GM18507 (cell line): Measurements from ENCODE around the gene ADAMTSL4.
A peak's percentile ranks its signal among the peaks of the same experiment; 100 is the strongest.
"Not testable (repeated sequence)": the region's sequence is repeated elsewhere in the genome, so short reads cannot be mapped to it uniquely, and the experiment has no call there.

Experiments
- DNase-seq: peaks from one replicate; pipeline ENCODE4 v3.0.0; 2011; ENCODE audit warnings: low read depth; ENCODE audit not compliant: insufficient read length; ENCODE audit errors: extremely low spot score
- FAIRE-seq: peaks from 2 replicates; lab custom pipeline; 2011; peaks lifted over from hg19 to GRCh38; lab: Jason Lieb, UNC

The ADAMTSL4 gene

GRCh38 chr1:150578272-150579109, 29.3 kb downstream of the ADAMTSL4 start:
- DNase-seq: no peak
- no peak for FAIRE-seq

- peak; percentile 75 for FAIRE-seq
- peak; percentile 88 for DNase-seq
These were observed 30.1 kb downstream of the ADAMTSL4 start, which contains the start of gene MCL1 for GRCh38 chr1:150579110-150579944. TSS of gene MCL1 (minus strand) at chr1:150579610. CDS start at chr1:150579530, 80 bp downstream.

- FAIRE-seq: no peak
- DNase-seq: no peak
These were observed 30.9 kb downstream of the ADAMTSL4 start for GRCh38 chr1:150579945-150580642.

GRCh38 chr1:150580966-150581365, 31.8 kb downstream of the ADAMTSL4 start:
- FAIRE-seq, DNase-seq: not testable (repeated sequence)

- FAIRE-seq, DNase-seq: not testable (repeated sequence)
These were observed 32.2 kb downstream of the ADAMTSL4 start for GRCh38 chr1:150581437-150581836.

- not testable (repeated sequence) for FAIRE-seq, DNase-seq
These were observed 32.8 kb downstream of the ADAMTSL4 start for GRCh38 chr1:150581962-150582361.

GRCh38 chr1:150582371-150582770, 33.2 kb downstream of the ADAMTSL4 start:
- DNase-seq: no peak
- FAIRE-seq: no peak

- no peak for DNase-seq
- no peak for FAIRE-seq
These were observed 47.1 kb downstream of the ADAMTSL4 start for GRCh38 chr1:150596095-150596892.

GRCh38 chr1:150596976-150597375, 47.8 kb downstream of the ADAMTSL4 start:
- DNase-seq: no peak
- FAIRE-seq: no peak

- not testable (repeated sequence) for FAIRE-seq
These were observed 49.1 kb downstream of the ADAMTSL4 start for GRCh38 chr1:150598346-150598745.

GRCh38 chr1:150601540-150601939, 52.3 kb downstream of the ADAMTSL4 start:
- DNase-seq (no peak), FAIRE-seq (no peak)

More at GRCh38 chr1:150598346-150598745, 49.1 kb downstream of the ADAMTSL4 start:
- DNase-seq: not testable (repeated sequence)

GRCh38 chr1:150602372-150602771, 53.2 kb downstream of the ADAMTSL4 start:
- not testable (repeated sequence) for FAIRE-seq, DNase-seq

- no peak for DNase-seq
- FAIRE-seq: no peak
These were observed 54.5 kb downstream of the ADAMTSL4 start for GRCh38 chr1:150603711-150604110.

- FAIRE-seq (no peak), DNase-seq (no peak)
These were observed 55.0 kb downstream of the ADAMTSL4 start for GRCh38 chr1:150604226-150604588.

GRCh38 chr1:150605451-150605731, 56.2 kb downstream of the ADAMTSL4 start:
- not testable (repeated sequence) for DNase-seq, FAIRE-seq

- FAIRE-seq: no peak
- DNase-seq: no peak
These were observed 57.4 kb downstream of the ADAMTSL4 start for GRCh38 chr1:150606463-150607142.

GRCh38 chr1:150609732-150610131, 60.5 kb downstream of the ADAMTSL4 start:
- FAIRE-seq: no peak
- no peak for DNase-seq
